ENCODE results near the gene DPP6.
"Not testable (repeated sequence)": the region's sequence is repeated elsewhere in the genome, so short reads cannot be mapped to it uniquely, and the experiment has no call there.

DNA sequence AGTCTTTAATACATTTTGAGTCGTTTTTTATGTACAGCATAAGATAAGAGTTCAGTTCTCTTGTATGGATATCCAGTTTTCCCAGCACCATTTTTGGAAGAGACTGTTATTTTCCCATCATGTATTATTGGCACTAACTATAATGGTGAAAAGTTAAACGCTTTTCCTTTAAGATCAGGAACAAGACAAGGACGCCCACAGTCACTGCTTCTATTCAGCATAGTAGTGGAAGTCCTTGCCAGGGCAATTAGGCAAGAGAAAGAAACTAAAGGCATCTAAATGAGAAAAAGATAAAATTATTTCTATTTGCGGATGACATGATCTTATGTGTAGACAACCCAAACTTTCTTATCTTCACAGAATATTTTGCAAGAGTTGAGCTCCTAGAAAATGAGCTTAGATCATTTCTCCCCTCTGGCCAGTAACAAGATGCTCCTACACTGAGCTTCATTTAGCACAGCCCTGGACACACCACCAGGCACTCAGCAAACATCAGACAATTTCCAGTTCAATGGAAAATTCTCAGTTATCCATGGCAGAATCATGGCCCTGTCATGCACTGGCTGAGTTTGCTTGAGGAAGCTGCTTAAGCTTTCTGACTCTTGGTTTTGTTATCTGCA is 61.6 kb downstream of the DPP6 start:
- TF ChIP-seq, protein P1, sequence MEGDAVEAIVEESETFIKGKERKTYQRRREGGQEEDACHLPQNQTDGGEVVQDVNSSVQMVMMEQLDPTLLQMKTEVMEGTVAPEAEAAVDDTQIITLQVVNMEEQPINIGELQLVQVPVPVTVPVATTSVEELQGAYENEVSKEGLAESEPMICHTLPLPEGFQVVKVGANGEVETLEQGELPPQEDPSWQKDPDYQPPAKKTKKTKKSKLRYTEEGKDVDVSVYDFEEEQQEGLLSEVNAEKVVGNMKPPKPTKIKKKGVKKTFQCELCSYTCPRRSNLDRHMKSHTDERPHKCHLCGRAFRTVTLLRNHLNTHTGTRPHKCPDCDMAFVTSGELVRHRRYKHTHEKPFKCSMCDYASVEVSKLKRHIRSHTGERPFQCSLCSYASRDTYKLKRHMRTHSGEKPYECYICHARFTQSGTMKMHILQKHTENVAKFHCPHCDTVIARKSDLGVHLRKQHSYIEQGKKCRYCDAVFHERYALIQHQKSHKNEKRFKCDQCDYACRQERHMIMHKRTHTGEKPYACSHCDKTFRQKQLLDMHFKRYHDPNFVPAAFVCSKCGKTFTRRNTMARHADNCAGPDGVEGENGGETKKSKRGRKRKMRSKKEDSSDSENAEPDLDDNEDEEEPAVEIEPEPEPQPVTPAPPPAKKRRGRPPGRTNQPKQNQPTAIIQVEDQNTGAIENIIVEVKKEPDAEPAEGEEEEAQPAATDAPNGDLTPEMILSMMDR (IDR thresholded peaks at IDR 0.05): not testable (repeated sequence)
- not testable (repeated sequence) for TF ChIP-seq EP300 (IDR thresholded peaks at IDR 0.05)

All from ovary (tissue), 3 donors.